IgD-negative memory B cell (primary cell): Measurements from ENCODE around the gene MYORG. TPM values are rescaled to one million over a fixed set of nuclear protein-coding genes. Genes with fewer than 3 reads are reported as not detected.

Experiments
- H3K27ac Mint-ChIP-seq, 3 donors: one replicate each; pipeline ENCODE4 v1.8.0; 2020 to 2022; ENCODE audit warnings: mild to moderate bottlenecking in 3 of 3, mixed read lengths in 3 of 3, moderate library complexity in 1 of 3
- H3K27me3 Mint-ChIP-seq: one replicate; pipeline ENCODE4 v1.8.0; 2021; ENCODE audit warnings: mixed read lengths
- H3K36me3 Mint-ChIP-seq: one replicate; pipeline ENCODE4 v1.8.0; 2020; ENCODE audit warnings: mild to moderate bottlenecking, mixed read lengths
- H3K4me1 Mint-ChIP-seq, 3 donors: one replicate each; pipeline ENCODE4 v1.8.0; 2020 to 2022; ENCODE audit warnings: mixed read lengths in 3 of 3, mild to moderate bottlenecking in 1 of 3
- H3K4me3 Mint-ChIP-seq, 4 donors: one replicate each; pipeline ENCODE4 v1.8.0; 2020 to 2022; ENCODE audit warnings: mild to moderate bottlenecking in 4 of 4, mixed read lengths in 4 of 4, moderate library complexity in 3 of 4
- H3K9me3 Mint-ChIP-seq, 3 donors: one replicate each; pipeline ENCODE4 v1.8.0; 2020 to 2021; ENCODE audit warnings: mixed read lengths in 3 of 3, mild to moderate bottlenecking in 1 of 3
- polyA plus RNA-seq: library from polyadenylated mRNA; unstranded; fragments of 300-500 nt; fragmentation: Illumina TruSeq; gene quantifications from one replicate; pipeline ENCODE4 v1.2.3, GENCODE V29; 2021

Gene MYORG
- polyA plus RNA-seq: 0.19 TPM

GRCh38 chr9:34376596-34377403 lies at the start of gene MYORG:
Gene MYORG, minus strand, starts transcription at chr9:34376898. Its CDS starts 3,955 bp downstream, at chr9:34372943.
- H3K27ac Mint-ChIP-seq: peak within 1 kb of the TSS; percentile 32 to 94 (median 79)
- H3K27me3 Mint-ChIP-seq: no peaks in the 10 kb centered on the region
- peak within 1 kb of the TSS; percentile 90 to 97 (median 94) for H3K4me3 Mint-ChIP-seq
- peaks cover 23 to 28% (median 26%) of the 10 kb centered on the region in 3 donors for H3K4me1 Mint-ChIP-seq
- H3K9me3 Mint-ChIP-seq: no peaks in the 10 kb centered on the region
- peaks cover 2% of the 10 kb centered on the region for H3K36me3 Mint-ChIP-seq

GRCh38 chr9:34419716-34420504 lies 43.2 kb upstream of the MYORG start:
- H3K4me3 Mint-ChIP-seq: no peak overlapping the region

GRCh38 chr9:34417734-34418133 lies 41.0 kb upstream of the MYORG start:
- peak overlapping the region in 1 of 3 donors; percentile 32 for H3K27ac Mint-ChIP-seq
- peaks cover 9% of the 10 kb centered on the region for H3K36me3 Mint-ChIP-seq
- H3K4me1 Mint-ChIP-seq: peaks cover 0 to 3% (median 0%) of the 10 kb centered on the region in 3 donors
- no peaks in the 10 kb centered on the region for H3K27me3 Mint-ChIP-seq
- no peaks in the 10 kb centered on the region for H3K9me3 Mint-ChIP-seq
- H3K4me3 Mint-ChIP-seq: no peak overlapping the region

More at GRCh38 chr9:34419716-34420504, 43.2 kb upstream of the MYORG start:
- peaks cover 11% of the 10 kb centered on the region for H3K36me3 Mint-ChIP-seq
- H3K9me3 Mint-ChIP-seq: no peaks in the 10 kb centered on the region
- H3K4me1 Mint-ChIP-seq: peaks cover 0 to 3% (median 0%) of the 10 kb centered on the region in 3 donors
- H3K27ac Mint-ChIP-seq: no peak overlapping the region
- H3K27me3 Mint-ChIP-seq: no peaks in the 10 kb centered on the region

- Mint-ChIP-seq H3K9me3 (no peaks in the 10 kb centered on the region), H3K36me3 (peaks cover 11% of the 10 kb centered on the region), H3K27ac (no peak overlapping the region), H3K27me3 (no peaks in the 10 kb centered on the region), H3K4me1 (peaks cover 0 to 3% (median 0%) of the 10 kb centered on the region in 3 donors), H3K4me3 (peak overlapping the region in 1 of 4 donors; percentile 40)
Measured at GRCh38 chr9:34413231-34413852, 36.6 kb upstream of the MYORG start.

- Mint-ChIP-seq H3K36me3 (peaks cover 9% of the 10 kb centered on the region), H3K27ac (no peak overlapping the region), H3K4me3 (no peak overlapping the region)
Measured at GRCh38 chr9:34412336-34412735, 35.6 kb upstream of the MYORG start.

GRCh38 chr9:34409154-34409553 lies 32.5 kb upstream of the MYORG start:
- Mint-ChIP-seq H3K4me1 (peaks cover 0 to 1% (median 0%) of the 10 kb centered on the region in 3 donors), H3K9me3 (no peaks in the 10 kb centered on the region), H3K4me3 (no peak overlapping the region), H3K36me3 (peaks cover 6% of the 10 kb centered on the region), H3K27me3 (no peaks in the 10 kb centered on the region), H3K27ac (no peak overlapping the region)

More at GRCh38 chr9:34412336-34412735, 35.6 kb upstream of the MYORG start:
- Mint-ChIP-seq H3K4me1 (peaks cover 0 to 3% (median 0%) of the 10 kb centered on the region in 3 donors), H3K27me3 (no peaks in the 10 kb centered on the region), H3K9me3 (no peaks in the 10 kb centered on the region)

- H3K27me3 Mint-ChIP-seq: no peaks in the 10 kb centered on the region
- peaks cover 0 to 1% (median 0%) of the 10 kb centered on the region in 3 donors for H3K4me1 Mint-ChIP-seq
- H3K4me3 Mint-ChIP-seq: no peak overlapping the region
- peaks cover 8% of the 10 kb centered on the region for H3K36me3 Mint-ChIP-seq
- no peaks in the 10 kb centered on the region for H3K9me3 Mint-ChIP-seq
- no peak overlapping the region for H3K27ac Mint-ChIP-seq
Measured at GRCh38 chr9:34408173-34408572, 31.5 kb upstream of the MYORG start.

- Mint-ChIP-seq H3K27me3 (no peaks in the 10 kb centered on the region), H3K9me3 (no peaks in the 10 kb centered on the region), H3K36me3 (peaks cover 4% of the 10 kb centered on the region), H3K27ac (no peak overlapping the region), H3K4me3 (no peak overlapping the region), H3K4me1 (peaks cover 0 to 1% (median 0%) of the 10 kb centered on the region in 3 donors)
Measured at GRCh38 chr9:34406219-34406618, 29.5 kb upstream of the MYORG start.

- no peak overlapping the region for H3K4me3 Mint-ChIP-seq
- H3K9me3 Mint-ChIP-seq: no peaks in the 10 kb centered on the region
- H3K4me1 Mint-ChIP-seq: peaks cover 0 to 1% (median 0%) of the 10 kb centered on the region in 3 donors
- no peak overlapping the region for H3K27ac Mint-ChIP-seq
- H3K36me3 Mint-ChIP-seq: peaks cover 4% of the 10 kb centered on the region
- H3K27me3 Mint-ChIP-seq: no peaks in the 10 kb centered on the region
Measured at GRCh38 chr9:34405719-34406118, 29.0 kb upstream of the MYORG start.

GRCh38 chr9:34403554-34404380 lies 27.1 kb upstream of the MYORG start:
- no peaks in the 10 kb centered on the region for H3K27me3 Mint-ChIP-seq
- H3K9me3 Mint-ChIP-seq: no peaks in the 10 kb centered on the region
- peaks cover 3% of the 10 kb centered on the region for H3K36me3 Mint-ChIP-seq
- no peak overlapping the region for H3K27ac Mint-ChIP-seq
- peaks cover 0 to 1% (median 0%) of the 10 kb centered on the region in 3 donors for H3K4me1 Mint-ChIP-seq
- no peak overlapping the region for H3K4me3 Mint-ChIP-seq

- Mint-ChIP-seq H3K9me3 (no peaks in the 10 kb centered on the region), H3K27ac (no peak overlapping the region), H3K27me3 (no peaks in the 10 kb centered on the region), H3K4me3 (no peak overlapping the region), H3K4me1 (peaks cover 0 to 1% (median 0%) of the 10 kb centered on the region in 3 donors), H3K36me3 (peaks cover 3% of the 10 kb centered on the region)
Measured at GRCh38 chr9:34400686-34401602, 24.2 kb upstream of the MYORG start.

- no peak overlapping the region for H3K4me3 Mint-ChIP-seq
- H3K4me1 Mint-ChIP-seq: peaks cover 0 to 1% (median 0%) of the 10 kb centered on the region in 3 donors
- no peaks in the 10 kb centered on the region for H3K27me3 Mint-ChIP-seq
- no peaks in the 10 kb centered on the region for H3K9me3 Mint-ChIP-seq
- no peak overlapping the region for H3K27ac Mint-ChIP-seq
- peaks cover 3% of the 10 kb centered on the region for H3K36me3 Mint-ChIP-seq
Measured at GRCh38 chr9:34400275-34400674, 23.6 kb upstream of the MYORG start.

- H3K9me3 Mint-ChIP-seq: no peaks in the 10 kb centered on the region
- H3K4me3 Mint-ChIP-seq: no peak overlapping the region
- peaks cover 3% of the 10 kb centered on the region for H3K36me3 Mint-ChIP-seq
- H3K27ac Mint-ChIP-seq: no peak overlapping the region
- H3K27me3 Mint-ChIP-seq: no peaks in the 10 kb centered on the region
- H3K4me1 Mint-ChIP-seq: no peaks in the 10 kb centered on the region
Measured at GRCh38 chr9:34399729-34400128, 23.0 kb upstream of the MYORG start.
